K562 (cell line): Measurements from ENCODE around the gene HOXB6. TPM values are rescaled to one million over a fixed set of nuclear protein-coding genes. Genes with fewer than 3 reads are reported as not detected.

Source experiments
- CHAMP1 ChIP-seq: fragments of 450-650 bp; IDR thresholded peaks from 2 replicates; pipeline ENCODE4 v1.6.1; 2016; ENCODE audit warnings: mild to moderate bottlenecking
- FOXP1 ChIP-seq: sonication (generic); formaldehyde crosslinking; IDR thresholded peaks from 2 replicates; pipeline ENCODE4 v1.8.0; 2022; ENCODE audit warnings: mild to moderate bottlenecking, missing genetic modification reagents
- HLTF ChIP-seq: fragments of 450-650 bp; IDR thresholded peaks from 2 replicates; pipeline ENCODE4 v1.6.1; 2016
- IFI16 ChIP-seq: fragments of 250-450 bp; sonication (Bioruptor Pico); IDR thresholded peaks from 2 replicates; pipeline ENCODE4 v2.1.2; 2022; ENCODE audit warnings: mild to moderate bottlenecking, inconsistent platforms
- RREB1 ChIP-seq: fragments of 250-450 bp; sonication (Bioruptor Pico); IDR thresholded peaks from 2 replicates; pipeline ENCODE4 v1.4.0; 2020
- ZNF407 ChIP-seq: fragments of 450-650 bp; IDR thresholded peaks from 2 replicates; pipeline ENCODE4 v1.6.1; 2016; ENCODE audit warnings: low read depth
- polyA plus RNA-seq, 8 experiments: library from polyadenylated mRNA; depleted of rRNA in 4 of 8; stranded (reverse) in 5 of 8; unstranded in 3 of 8; fragments of >200 nt; fragmentation: Nextera tagmentation in 2 of 8; fragmentation: Illumina TruSeq in 1 of 8; extraction: Ambion mirVana in 2 of 8; extraction: Trizol in 1 of 8; gene quantifications; 2 replicates each; pipeline versions ENCODE4 v1.2.1 to v1.2.3, GENCODE V29; 2011 to 2014; ENCODE audit warnings: inconsistent platforms in 1 of 8, missing spikeins in 1 of 8
- total RNA-seq, 7 experiments: library from RNA; depleted of rRNA in 6 of 7; stranded (reverse); fragments of >200 nt in 6 of 7; fragmentation: Illumina TruSeq in 2 of 7; extraction: Trizol in 2 of 7; gene quantifications; 2 replicates each; pipeline versions ENCODE4 v1.2.1 to v1.2.3, GENCODE V29; 2011 to 2021; ENCODE audit warnings: low replicate concordance in 1 of 7

HOXB6 gene
- total and polyA plus RNA-seq, 9 of the 15 experiments (the other 6 are each of a cell fraction or from before 2014, with no cell fraction given), result 1.2 to 14.8 (median 4.9) TPM

GRCh38 chr17:48547808-48548522 lies 56.8 kb downstream of the HOXB6 start (continued):
- TF ChIP-seq CHAMP1 (no peak), FOXP1 (CRISPR knock-in tag) (no peak), RREB1 (CRISPR knock-in tag) (0 out of 2 replicates have a peak, but pooled peaks have one; percentile 10), HLTF (0 out of 2 replicates have a peak, but pooled peaks have one; percentile 38), IFI16 (CRISPR knock-in tag) (no peak; the same call in 1 of the 2 replicates), ZNF407 (no peak)
